RWPE2 (cell line): ENCODE data around the gene CCDC187.

Experiments used
- ATAC-seq: fragments of 200-7000 bp; cut with Tn5 transposase; 3 replicates; pipeline ENCODE4 v1.9.1; 2021; ENCODE audit warnings: low read depth
- DNase-seq: peaks from one replicate; pipeline ENCODE4 v3.0.0-alpha.2; 2020; ENCODE audit warnings: low spot score
- H3K27ac ChIP-seq: fragments of 450-650 bp; 2 replicates; pipeline ENCODE4 v1.5.1; 2017; ENCODE audit warnings: mild to moderate bottlenecking; ENCODE audit not compliant: poor library complexity, severe bottlenecking
- H3K27me3 ChIP-seq: fragments of 250-450 bp; sonication (Bioruptor Pico); 2 replicates; pipeline ENCODE4 v1.5.1; 2021; ENCODE audit warnings: mild to moderate bottlenecking, moderate library complexity; ENCODE audit not compliant: insufficient read depth, poor library complexity, severe bottlenecking
- H3K36me3 ChIP-seq: fragments of 250-450 bp; sonication (Bioruptor Pico); 2 replicates; pipeline ENCODE4 v1.5.1; 2020; ENCODE audit warnings: low read depth, mild to moderate bottlenecking, moderate library complexity
- H3K4me1 ChIP-seq: fragments of 250-450 bp; sonication (Bioruptor Pico); 2 replicates; pipeline ENCODE4 v1.5.1; 2021; ENCODE audit warnings: mild to moderate bottlenecking, moderate library complexity; ENCODE audit not compliant: insufficient read depth, poor library complexity, severe bottlenecking
- H3K4me3 ChIP-seq: fragments of 250-450 bp; sonication (Bioruptor Pico); 2 replicates; pipeline ENCODE4 v1.5.1; 2021; ENCODE audit warnings: mild to moderate bottlenecking, moderate library complexity; ENCODE audit not compliant: severe bottlenecking
- H3K9me3 ChIP-seq: fragments of 250-450 bp; sonication (Bioruptor Pico); 2 replicates; pipeline ENCODE4 v1.5.1; 2021; ENCODE audit warnings: mild to moderate bottlenecking, moderate library complexity; ENCODE audit not compliant: severe bottlenecking
- CTCF ChIP-seq: fragments of 450-650 bp; IDR thresholded peaks from one replicate; pipeline ENCODE4 v1.5.1; 2017; ENCODE audit warnings: mild to moderate bottlenecking, moderate library complexity; ENCODE audit not compliant: poor library complexity, severe bottlenecking

The CCDC187 gene

GRCh38 chr9:136289651-136290507 lies 14.0 kb downstream of the CCDC187 start:
- Histone ChIP-seq H3K4me3 (no peak overlapping the region), H3K4me1 (no peaks in the 10 kb centered on the region), H3K27me3 (peaks cover 7% of the 10 kb centered on the region), H3K27ac (no peak overlapping the region), H3K36me3 (no peaks in the 10 kb centered on the region), H3K9me3 (no peaks in the 10 kb centered on the region)
- no peak for TF ChIP-seq CTCF
- ATAC-seq (no peak), DNase-seq (no peak)

GRCh38 chr9:136287960-136288753 lies 15.7 kb downstream of the CCDC187 start:
- DNase-seq (no peak), ATAC-seq (no peak)
- H3K9me3 ChIP-seq, result no peaks in the 10 kb centered on the region
- no peak overlapping the region for H3K4me3 ChIP-seq
- peaks cover 7% of the 10 kb centered on the region for H3K27me3 ChIP-seq
- no peaks in the 10 kb centered on the region for H3K4me1 ChIP-seq
- H3K27ac ChIP-seq, result no peak overlapping the region
- TF ChIP-seq CTCF, result no peak
- H3K36me3 ChIP-seq, result no peaks in the 10 kb centered on the region

GRCh38 chr9:136286987-136287379 lies 16.9 kb downstream of the CCDC187 start:
- no peak for ATAC-seq
- no peak overlapping the region for H3K27ac ChIP-seq
- H3K27me3 ChIP-seq, result no peaks in the 10 kb centered on the region
- DNase-seq, result no peak
- no peaks in the 10 kb centered on the region for H3K36me3 ChIP-seq
- H3K4me3 ChIP-seq, result no peak overlapping the region
- TF ChIP-seq CTCF, result no peak
- H3K4me1 ChIP-seq, result no peaks in the 10 kb centered on the region
- H3K9me3 ChIP-seq, result no peaks in the 10 kb centered on the region

GRCh38 chr9:136286359-136286986 lies 17.4 kb downstream of the CCDC187 start:
- H3K36me3 ChIP-seq, result no peaks in the 10 kb centered on the region
- DNase-seq (no peak), ATAC-seq (no peak)
- no peaks in the 10 kb centered on the region for H3K9me3 ChIP-seq
- no peak for TF ChIP-seq CTCF
- H3K27ac ChIP-seq, result no peak overlapping the region
- no peaks in the 10 kb centered on the region for H3K27me3 ChIP-seq
- H3K4me3 ChIP-seq, result no peak overlapping the region
- H3K4me1 ChIP-seq, result no peaks in the 10 kb centered on the region
